EH (cell line): ENCODE measurements around the gene KRTAP10-10.
"Not testable (repeated sequence)": the region's sequence is repeated elsewhere in the genome, so short reads cannot be mapped to it uniquely, and the experiment has no call there.

ENCODE experiments used
- DNase-seq: peaks from one replicate; pipeline ENCODE4 v3.0.0-alpha.2; 2015; ENCODE audit warnings: low read depth

KRTAP10-10 gene

DNA sequence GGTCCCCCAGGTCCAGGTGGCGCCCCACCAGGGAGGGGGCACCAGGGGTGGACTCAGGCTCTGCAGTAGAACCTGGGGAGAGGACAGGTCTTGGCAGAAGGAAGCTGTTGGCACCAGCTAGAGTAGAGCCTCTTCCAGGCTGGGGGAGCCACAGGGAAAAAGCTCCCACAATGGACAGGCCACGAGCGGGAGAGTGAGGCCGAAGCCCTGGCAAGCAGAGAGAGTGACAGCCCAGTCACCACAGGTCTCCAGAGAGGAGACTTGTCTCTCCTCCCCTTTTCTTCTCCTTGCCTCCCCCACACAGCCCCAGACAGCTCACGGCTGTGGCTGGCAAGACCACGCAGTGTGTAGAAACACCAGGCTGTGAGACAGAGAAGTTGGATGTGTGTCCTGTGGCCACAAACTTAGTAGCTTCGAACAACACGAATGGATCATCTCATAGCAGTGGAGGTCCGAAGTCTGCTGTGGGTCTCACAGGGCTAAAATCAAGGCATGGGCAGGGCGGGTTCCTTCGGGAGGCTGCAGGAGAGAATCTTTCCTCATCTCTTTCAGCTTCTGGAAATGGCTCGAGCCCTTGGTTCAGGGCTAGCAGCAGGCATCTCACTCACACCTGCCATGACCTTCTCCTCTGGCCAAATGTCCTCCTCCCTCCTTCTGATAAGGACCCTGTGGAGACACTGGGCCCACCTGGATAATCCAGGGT is 14.0 kb downstream of the KRTAP10-10 start:
- DNase-seq: no peak

DNA sequence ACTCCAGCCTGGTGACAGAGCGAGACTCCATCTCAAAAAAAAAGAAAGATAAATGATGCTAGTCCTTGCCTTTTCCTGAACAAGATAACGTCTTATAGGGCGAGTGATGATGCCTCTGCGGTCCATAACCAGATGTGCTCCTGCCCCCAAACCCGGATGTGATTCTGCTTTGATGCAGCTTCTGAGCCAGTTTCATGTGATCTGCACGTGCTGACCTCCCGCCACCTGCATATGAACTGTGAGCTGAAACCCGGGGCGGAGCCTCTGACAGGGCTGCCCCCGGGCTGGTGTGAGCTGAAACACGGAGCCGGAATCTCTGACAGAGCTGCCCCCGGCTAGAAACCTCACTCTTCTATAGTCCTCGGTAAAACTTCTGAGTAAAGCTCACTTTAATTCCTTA is 16.0 kb downstream of the KRTAP10-10 start:
- no peak for DNase-seq

DNA sequence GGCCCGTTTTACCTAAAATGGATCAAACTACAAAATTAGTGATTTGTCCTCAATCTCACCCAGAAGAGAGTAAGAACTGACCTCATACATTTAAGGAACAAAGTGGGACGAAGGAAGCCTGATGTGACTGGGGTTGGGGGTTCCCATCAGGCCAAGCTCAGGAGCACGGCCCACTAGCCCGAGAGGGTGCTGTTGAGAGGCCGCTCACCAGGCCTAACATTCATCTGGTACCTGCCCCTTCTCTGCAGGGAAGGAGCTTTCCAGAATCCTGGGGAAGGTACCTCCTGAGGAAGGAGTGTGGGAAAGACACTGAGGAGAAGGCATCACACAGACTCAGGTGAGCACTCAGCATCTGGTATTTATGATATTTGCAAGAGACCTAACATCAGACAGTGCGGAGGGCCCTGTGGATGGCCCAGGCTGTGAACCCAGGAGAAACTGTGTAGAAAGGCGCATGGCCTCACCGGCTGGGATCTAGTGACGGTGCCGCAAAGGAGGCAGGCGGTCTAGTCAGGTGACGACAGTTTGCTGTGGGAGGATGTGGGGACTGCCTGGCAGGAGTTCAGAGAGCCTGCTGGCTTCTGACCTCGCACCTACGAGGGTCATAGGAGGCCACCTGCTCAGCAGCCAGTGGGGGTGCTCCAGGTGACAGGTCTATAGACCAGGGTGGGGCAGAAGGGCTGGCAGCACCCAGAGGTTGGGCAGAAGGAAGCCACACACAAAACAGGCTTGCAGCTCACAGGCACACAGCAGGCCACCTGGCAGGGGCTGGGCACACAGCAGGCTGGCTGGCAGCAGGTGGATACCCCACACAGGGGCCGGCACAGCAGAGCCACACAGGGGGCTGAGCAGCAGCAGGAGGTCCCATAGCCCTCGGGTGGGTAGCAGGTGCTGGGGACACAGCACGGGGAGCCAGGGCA is 16.8 kb downstream of the KRTAP10-10 start:
- DNase-seq: no peak

GRCh38 chr21:44654576-44655175 is 17.5 kb downstream of the KRTAP10-10 start, which contains the start of gene KRTAP12-4:
Gene KRTAP12-4 (minus strand): TSS chr21:44654659. CDS start chr21:44654614, 45 bp downstream.
- DNase-seq: no peak

GRCh38 chr21:44656868-44657267 is 19.7 kb downstream of the KRTAP10-10 start:
- no peak for DNase-seq

DNA sequence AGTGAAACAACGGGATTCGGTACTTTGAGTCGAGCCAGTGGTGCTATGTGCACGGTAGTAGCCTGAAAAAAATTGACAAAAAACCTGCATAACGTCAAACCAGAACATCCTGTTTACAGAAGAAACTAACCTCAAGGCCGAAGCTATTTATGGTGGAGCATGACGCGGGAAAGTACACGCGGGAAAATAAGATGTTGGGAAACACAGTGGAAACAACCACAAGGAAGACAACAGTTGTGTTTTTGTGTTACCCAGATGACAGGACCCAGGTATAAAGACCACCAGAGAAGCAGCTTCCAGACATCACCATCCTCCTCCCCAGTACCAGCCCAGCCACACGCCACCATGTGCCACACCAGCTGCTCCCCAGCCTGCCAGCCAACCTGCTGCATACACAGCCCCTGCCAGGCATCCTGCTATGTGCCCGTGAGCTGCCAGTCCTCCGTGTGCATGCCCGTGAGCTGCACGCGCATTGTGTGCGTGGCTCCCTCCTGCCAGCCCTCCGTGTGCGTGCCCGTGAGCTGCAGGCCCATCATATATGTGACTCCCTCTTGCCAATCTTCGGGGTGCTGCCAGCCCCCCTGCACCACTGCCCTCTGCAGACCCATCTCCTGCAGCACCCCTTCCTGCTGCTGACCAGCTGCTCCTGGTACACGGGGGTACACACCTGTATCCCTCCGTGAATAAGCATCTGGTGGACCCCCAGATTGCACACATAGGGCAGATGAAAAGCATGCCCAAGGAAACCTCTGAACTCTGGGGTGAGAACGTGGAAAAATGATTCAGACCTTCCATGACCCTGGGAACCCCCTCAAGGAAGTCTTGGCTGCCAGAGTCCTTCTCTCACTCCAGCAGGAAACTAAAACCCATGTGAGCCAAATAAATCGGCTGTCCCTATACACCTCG is 20.7 kb downstream of the KRTAP10-10 start, which contains the start of gene KRTAP12-3:
KRTAP12-3 (plus strand) TSS at position 298 of the 906 bp plus-strand sequence; CDS start at position 346, 48 bp downstream.
- no peak for DNase-seq

GRCh38 chr21:44658541-44658910 is 21.4 kb downstream of the KRTAP10-10 start:
- no peak for DNase-seq

GRCh38 chr21:44658913-44659595 is 21.9 kb downstream of the KRTAP10-10 start:
- no peak for DNase-seq

DNA sequence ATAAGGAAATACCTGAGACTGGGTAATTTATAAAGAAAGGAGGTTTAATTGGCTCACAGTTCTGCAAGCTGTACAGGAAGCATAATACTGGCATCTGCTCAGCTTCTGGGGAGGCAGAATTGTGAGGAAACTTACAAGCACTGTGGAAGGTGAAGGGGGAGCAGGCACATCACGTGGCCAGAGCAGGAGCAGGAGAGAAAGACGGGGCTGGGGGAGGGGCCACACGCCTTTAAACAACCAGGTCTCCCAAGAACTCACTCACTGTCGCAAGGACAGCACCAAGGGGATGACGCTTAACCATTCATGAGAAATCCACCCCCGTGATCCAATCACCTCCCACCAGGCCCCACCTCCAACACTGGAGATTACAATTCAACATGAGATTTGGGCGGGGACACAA is 24.4 kb downstream of the KRTAP10-10 start:
- not testable (repeated sequence) for DNase-seq

DNA sequence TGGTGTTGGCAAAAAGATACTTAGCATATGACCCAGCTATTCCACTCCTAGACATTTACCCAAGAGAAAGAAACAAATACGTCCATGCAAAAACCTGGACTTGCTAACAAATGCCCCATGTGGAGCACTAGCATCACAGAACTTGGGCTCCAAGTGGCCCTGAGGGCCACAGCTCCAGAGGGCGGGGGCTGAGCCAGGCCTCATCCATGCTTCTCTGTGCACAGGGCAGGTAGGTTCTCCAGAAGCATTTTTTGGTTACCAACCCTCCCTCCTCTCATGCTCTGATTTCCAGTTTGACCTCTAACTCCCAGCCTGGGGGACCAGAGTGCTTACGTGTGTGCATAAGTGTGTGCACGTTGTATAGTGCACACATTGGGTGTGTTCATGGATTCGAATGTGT is 27.5 kb downstream of the KRTAP10-10 start:
- DNase-seq: no peak

DNA sequence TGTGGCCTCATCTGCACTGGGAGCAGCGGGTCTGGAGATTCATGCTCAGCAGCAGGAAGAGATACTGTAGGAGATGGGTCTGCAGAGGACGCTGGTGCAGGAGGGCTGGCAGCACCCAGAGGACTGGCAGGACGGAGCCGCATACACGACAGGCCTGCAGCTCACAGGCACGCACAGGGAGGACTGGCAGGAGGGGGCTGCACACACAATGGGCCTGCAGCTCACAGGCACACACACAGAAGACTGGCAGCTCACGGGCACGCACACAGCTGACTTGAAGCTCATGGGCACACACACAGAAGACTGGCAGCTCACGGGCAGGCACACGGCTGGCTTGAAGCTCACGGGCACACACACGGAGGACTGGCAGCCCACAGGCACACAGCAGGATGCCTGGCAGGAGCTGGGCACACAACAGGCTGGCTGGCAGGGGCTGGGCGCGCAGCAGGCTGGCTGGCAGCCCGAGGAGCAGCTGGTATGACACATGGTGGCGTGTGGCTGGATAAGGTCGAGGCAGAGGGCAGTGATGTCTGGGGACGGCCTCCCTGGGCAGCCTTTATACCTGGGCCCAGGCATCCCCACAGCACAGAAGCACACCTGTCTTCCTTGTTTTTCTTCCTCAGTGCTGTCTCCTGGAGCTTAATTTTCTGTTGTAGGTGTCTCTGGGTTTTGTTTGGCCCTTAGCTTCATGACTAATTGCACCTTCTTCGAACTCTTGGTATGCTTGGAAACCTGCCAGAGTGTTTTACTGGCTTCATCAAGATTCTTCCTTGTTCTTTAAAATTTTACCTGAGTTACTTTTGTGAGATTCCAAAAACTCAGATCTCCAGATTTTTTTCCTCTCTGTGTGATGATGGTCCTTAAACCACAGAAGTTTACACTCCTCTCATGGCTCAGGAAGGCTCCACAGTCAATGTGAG is 29.5 kb downstream of the KRTAP10-10 start, which contains the start of gene KRTAP12-2:
KRTAP12-2 (minus strand) TSS at position 527 of the 920 bp plus-strand sequence; CDS start at position 486, 41 bp downstream.
- no peak for DNase-seq

DNA sequence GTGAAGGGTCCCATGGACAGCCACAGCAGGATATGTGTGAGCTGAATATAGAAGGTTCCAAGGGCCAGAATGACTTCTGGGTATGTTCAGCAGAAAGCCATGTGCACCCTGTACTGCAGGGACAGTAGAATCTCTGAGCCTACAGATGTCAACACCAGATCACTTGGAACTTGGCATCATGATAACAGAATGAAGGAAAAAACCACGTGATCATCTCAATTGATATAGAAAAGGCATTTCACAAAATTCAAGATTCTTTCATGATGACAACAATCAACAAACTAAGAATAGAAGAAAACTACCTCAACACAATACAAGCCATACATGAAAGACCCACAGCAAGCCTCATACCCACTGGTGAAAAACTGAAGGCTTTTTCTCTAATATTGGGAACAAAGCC is 30.5 kb downstream of the KRTAP10-10 start:
- DNase-seq: no peak

GRCh38 chr21:44670642-44671432 is 33.7 kb downstream of the KRTAP10-10 start:
- DNase-seq: no peak

- no peak for DNase-seq
Measured at GRCh38 chr21:44671911-44672310, 34.8 kb downstream of the KRTAP10-10 start.

DNA sequence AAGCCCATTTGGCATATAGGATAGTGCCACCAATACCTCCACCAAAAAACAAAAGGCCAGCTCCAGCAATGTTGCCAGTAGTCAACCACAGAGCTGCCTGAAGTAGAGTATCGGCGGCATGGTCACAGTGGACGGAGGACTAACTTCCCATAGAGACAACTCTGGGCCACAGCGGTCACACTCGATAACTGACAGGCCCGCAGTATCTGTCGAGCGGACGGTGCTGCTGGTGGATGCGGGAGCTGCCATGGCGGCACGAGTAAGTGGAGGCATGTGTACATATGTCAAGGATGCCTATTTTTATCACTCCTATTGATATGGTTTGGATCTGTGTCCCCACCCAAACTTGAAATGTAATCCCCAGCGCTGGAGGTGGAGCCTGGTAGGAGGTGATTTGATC is 40.7 kb downstream of the KRTAP10-10 start:
- DNase-seq: no peak

- DNase-seq: no peak
Measured at GRCh38 chr21:44681152-44681551, 44.0 kb downstream of the KRTAP10-10 start.

DNA sequence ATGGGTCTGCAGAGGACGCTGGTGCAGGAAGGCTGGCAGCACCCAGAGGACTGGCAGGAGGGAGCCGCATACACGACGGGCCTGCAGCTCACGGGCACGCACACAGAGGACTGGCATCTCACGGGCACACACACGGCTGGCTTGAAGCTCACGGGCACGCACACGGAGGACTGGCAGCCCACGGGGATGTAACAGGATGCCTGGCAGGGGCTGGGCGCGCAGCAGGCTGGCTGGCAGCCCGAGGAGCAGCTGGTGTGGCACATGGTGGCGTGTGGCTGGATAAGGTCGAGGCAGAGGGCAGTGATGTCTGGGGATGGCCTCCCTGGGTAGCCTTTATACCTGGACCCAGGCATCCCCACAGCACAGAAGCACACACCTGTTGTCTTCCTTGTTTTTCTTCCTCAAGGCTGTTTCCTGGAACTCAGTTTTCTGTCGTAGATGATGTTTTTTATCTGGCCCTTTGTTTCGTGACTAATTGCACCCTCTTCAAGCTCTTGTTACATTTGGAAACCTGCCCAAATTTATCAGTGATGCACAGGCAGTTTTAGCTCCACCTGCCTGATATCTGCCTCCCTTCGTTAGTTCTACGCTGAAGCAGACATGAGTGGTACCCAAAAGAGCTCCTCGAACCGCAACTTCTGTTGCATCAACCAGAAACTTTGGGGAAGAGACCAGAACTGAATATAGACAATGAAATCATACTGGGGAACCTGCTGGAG is 44.9 kb downstream of the KRTAP10-10 start, which contains the start of gene KRTAP12-1:
KRTAP12-1 (minus strand) TSS at position 303 of the 719 bp plus-strand sequence; CDS start at position 263, 40 bp downstream.
- no peak for DNase-seq

GRCh38 chr21:44682580-44683151 is 45.5 kb downstream of the KRTAP10-10 start:
- no peak for DNase-seq
